ENCODE results near the gene KLHL17.

The KLHL17 gene

GRCh38 chr1:914131-914890 is 46.1 kb upstream of the KLHL17 start:
- TF ChIP-seq, protein P1, sequence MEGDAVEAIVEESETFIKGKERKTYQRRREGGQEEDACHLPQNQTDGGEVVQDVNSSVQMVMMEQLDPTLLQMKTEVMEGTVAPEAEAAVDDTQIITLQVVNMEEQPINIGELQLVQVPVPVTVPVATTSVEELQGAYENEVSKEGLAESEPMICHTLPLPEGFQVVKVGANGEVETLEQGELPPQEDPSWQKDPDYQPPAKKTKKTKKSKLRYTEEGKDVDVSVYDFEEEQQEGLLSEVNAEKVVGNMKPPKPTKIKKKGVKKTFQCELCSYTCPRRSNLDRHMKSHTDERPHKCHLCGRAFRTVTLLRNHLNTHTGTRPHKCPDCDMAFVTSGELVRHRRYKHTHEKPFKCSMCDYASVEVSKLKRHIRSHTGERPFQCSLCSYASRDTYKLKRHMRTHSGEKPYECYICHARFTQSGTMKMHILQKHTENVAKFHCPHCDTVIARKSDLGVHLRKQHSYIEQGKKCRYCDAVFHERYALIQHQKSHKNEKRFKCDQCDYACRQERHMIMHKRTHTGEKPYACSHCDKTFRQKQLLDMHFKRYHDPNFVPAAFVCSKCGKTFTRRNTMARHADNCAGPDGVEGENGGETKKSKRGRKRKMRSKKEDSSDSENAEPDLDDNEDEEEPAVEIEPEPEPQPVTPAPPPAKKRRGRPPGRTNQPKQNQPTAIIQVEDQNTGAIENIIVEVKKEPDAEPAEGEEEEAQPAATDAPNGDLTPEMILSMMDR (IDR thresholded peaks at IDR 0.05; ENCODE audit: borderline replicate concordance, control extremely low read depth, extremely low read depth, insufficient read depth, missing control alignments): no peak
- in situ Hi-C loops (cut with MboI; ENCODE audit: low sequenced_read_pairs, unreplicated experiment): no loop called here
- DNase-seq (ENCODE audit: low spot score): no peak

- DNase-seq (ENCODE audit: low spot score): no peak
- TF ChIP-seq, protein P1 (IDR thresholded peaks at IDR 0.05; ENCODE audit: borderline replicate concordance, control extremely low read depth, extremely low read depth, insufficient read depth, missing control alignments): no peak
- in situ Hi-C loops (cut with MboI; ENCODE audit: low sequenced_read_pairs, unreplicated experiment): no loop called here
Measured at GRCh38 chr1:914891-915280, 45.5 kb upstream of the KLHL17 start.

DNA sequence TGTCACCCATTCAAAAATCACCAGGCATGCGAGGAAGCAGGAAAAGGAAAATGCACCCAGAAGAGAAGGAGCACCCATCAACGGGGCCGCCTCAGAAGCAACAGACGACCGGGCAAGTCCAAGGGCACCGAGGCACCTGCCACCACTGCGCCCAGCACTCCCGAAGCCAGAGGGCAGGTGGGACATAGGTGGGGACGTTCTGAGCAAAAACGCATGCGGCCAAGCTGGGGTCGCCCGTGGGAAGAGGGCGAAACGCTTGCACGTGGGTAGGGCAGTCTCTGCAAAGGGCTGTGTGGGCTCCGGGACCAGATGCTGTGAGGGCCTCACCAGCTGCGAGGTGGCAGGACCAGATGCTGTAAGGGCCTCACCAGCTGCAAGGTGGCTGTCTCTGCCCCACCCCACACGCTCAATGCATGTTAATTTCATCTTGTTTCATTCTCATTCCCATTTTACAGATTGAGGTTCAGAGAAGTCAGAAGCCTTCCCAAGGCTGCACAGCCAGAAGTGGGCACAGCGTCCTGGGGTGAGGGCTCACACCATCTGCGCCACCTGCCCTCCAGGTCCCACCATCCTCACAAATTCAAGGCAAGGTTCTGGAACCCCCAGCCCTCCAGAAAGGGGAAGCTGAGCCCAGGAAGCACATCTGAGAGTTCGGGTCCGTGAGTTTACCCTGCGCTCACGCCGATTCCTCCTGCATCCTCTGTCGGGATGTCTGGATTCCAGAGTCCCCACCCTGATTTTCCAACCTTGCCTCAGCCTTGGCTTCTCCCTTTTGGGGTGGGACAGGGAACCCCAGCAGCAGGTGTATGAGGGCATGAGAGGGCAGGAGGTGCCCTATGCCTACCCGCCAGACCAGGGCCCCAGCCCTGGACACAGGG is 44.9 kb upstream of the KLHL17 start:
- TF ChIP-seq, protein P1 (IDR thresholded peaks at IDR 0.05; ENCODE audit: borderline replicate concordance, control extremely low read depth, extremely low read depth, insufficient read depth, missing control alignments): no peak
- no peak for DNase-seq (ENCODE audit: low spot score)
- in situ Hi-C loops (cut with MboI; ENCODE audit: low sequenced_read_pairs, unreplicated experiment): no loop called here

DNA sequence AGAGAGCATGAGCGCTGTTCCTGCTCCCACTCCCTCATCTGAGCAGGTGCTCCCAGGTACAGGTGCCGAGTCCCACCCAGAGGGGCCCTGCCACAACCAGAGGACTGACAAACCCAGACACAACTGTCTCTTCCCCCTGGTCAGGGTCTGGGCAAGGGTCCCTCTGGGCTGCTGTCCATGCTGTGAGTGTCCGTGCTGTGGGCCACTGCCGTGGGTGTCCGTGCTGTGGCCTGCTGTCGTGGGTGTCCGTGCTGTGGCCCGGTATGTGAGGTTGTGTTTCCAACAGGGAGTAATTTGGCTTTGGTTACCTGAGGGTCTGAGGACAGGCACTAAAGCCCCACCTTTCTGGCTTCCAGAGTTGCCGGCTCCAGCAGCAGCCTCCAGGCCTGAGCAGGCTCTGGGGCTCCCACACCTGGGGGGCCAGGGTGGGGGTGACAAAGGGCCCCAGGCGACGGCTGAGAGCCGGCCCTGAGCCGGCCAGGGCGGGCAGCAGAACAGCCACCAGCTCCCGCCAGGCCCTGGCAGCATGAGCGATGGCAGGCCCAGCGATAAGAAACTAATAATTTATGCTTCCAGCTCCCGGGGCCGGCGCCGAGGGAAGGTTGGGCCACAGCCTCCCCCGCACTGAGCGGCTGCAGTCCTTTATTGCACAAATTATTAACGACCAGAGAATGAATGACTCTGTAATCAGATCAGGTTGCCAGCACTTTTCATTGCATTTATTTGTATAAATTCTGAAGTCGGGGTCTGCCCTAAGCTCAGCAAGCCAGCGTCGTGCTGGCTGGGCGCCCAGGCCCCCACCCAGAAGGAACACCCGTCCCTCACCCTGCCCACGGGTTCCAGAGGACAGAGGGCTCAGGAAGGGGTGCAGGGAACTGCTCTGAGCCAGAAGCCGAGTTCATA is 44.0 kb upstream of the KLHL17 start:
- TF ChIP-seq, protein P1 (IDR thresholded peaks at IDR 0.05; ENCODE audit: borderline replicate concordance, control extremely low read depth, extremely low read depth, insufficient read depth, missing control alignments): no peak
- in situ Hi-C loops (cut with MboI; ENCODE audit: low sequenced_read_pairs, unreplicated experiment): no loop called here
- no peak for DNase-seq (ENCODE audit: low spot score)

DNA sequence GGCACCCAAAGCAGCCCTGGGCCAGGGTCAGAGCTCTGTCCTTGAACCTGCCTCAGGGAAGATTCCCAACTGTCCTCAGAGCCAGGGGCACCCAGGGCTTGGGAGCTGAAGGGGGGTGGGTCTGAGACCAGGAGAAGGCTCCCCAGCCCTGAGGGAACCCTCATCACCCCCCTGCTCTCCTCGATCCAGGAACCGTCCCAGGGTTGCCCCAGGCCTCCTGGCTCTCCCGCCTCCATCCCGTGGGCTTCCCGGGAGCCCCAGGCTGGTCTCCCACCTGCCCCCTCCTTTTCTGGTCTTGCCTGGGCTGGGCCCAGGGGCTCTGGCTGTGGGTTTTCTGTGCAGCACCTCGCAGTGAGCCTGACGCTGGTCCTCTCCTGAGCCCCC is 43.3 kb upstream of the KLHL17 start:
- in situ Hi-C loops (cut with MboI; ENCODE audit: low sequenced_read_pairs, unreplicated experiment): no loop called here
- TF ChIP-seq, protein P1 (IDR thresholded peaks at IDR 0.05; ENCODE audit: borderline replicate concordance, control extremely low read depth, extremely low read depth, insufficient read depth, missing control alignments): no peak
- no peak for DNase-seq (ENCODE audit: low spot score)
